ENCODE measurements around the gene PRR23C. TPM values are rescaled to one million over a fixed set of nuclear protein-coding genes. Genes with fewer than 3 reads are reported as not detected.

PRR23C gene
- total RNA-seq: not detected

GRCh38 chr3:139044366-139045210 lies at the start of gene PRR23C:
PRR23C (minus strand) TSS chr3:139044892; CDS start chr3:139044620, 272 bp downstream.
- H3K4me1 ChIP-seq: no peaks in the 10 kb centered on the region
- H3K27me3 ChIP-seq: no peaks in the 10 kb centered on the region
- H3K4me3 ChIP-seq: no peak within 1 kb of the TSS
- in situ Hi-C loops (cut with MboI; ENCODE audit: low pct_ligation_motif_present in 1 of 4, low pct_unique_long_range_greater_than_20kb in 1 of 4, low sequenced_read_pairs in 3 of 4) (no loop called here), intact Hi-C loops (cut with DNase I; ENCODE audit: low total_unique reads) (no loop called here)
- no peaks in the 10 kb centered on the region for H3K9me3 ChIP-seq
- TF ChIP-seq POLR2AphosphoS5 (IDR thresholded peaks at IDR 0.05) (no peak), POLR2A (IDR thresholded peaks at IDR 0.05) (no peak), EP300 (IDR thresholded peaks at IDR 0.05; ENCODE audit: low read depth) (no peak)
- TF ChIP-seq, protein P1, sequence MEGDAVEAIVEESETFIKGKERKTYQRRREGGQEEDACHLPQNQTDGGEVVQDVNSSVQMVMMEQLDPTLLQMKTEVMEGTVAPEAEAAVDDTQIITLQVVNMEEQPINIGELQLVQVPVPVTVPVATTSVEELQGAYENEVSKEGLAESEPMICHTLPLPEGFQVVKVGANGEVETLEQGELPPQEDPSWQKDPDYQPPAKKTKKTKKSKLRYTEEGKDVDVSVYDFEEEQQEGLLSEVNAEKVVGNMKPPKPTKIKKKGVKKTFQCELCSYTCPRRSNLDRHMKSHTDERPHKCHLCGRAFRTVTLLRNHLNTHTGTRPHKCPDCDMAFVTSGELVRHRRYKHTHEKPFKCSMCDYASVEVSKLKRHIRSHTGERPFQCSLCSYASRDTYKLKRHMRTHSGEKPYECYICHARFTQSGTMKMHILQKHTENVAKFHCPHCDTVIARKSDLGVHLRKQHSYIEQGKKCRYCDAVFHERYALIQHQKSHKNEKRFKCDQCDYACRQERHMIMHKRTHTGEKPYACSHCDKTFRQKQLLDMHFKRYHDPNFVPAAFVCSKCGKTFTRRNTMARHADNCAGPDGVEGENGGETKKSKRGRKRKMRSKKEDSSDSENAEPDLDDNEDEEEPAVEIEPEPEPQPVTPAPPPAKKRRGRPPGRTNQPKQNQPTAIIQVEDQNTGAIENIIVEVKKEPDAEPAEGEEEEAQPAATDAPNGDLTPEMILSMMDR (IDR thresholded peaks at IDR 0.05): no peak
- WGBS, 2 donors (ENCODE audit: low coverage in 1 of 2): 87 to 90% methylated on average over 4 to 73 of the region's 77 CpGs
- H3K27ac ChIP-seq: no peak within 1 kb of the TSS
- DNase-seq: no peak
- no peaks in the 10 kb centered on the region for H3K36me3 ChIP-seq

DNA sequence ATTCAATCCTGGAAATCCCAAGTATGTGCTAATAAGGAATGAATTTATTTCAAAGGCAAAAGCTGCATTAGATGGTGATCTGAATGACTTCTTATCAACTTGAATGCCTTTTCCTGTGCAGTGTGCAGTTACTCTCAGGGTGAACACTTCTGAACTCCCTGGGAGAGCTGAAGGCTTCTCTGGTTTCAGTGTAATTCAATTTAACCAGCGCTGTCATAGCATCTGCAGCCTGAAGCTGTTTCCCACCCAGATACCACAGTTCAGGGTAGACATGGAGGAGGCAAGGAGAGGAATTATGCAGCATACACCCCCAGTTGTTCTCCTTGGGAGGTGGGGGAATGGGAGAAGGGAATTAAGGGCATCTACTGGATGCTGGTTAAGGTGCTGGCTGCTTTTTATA lies 49.1 kb upstream of the PRR23C start:
- DNase-seq: no peak
- TF ChIP-seq POLR2A (IDR thresholded peaks at IDR 0.05) (no peak), EP300 (IDR thresholded peaks at IDR 0.05; ENCODE audit: low read depth) (no peak), POLR2AphosphoS5 (IDR thresholded peaks at IDR 0.05) (no peak)
- TF ChIP-seq, protein P1 (IDR thresholded peaks at IDR 0.05): no peak
- Histone ChIP-seq H3K9me3 (no peaks in the 10 kb centered on the region), H3K36me3 (no peaks in the 10 kb centered on the region), H3K4me3 (no peak overlapping the region), H3K27ac (no peak overlapping the region), H3K4me1 (no peaks in the 10 kb centered on the region), H3K27me3 (no peaks in the 10 kb centered on the region)
- WGBS, 2 donors (ENCODE audit: low coverage in 1 of 2): 100% methylated on average over 1 of the region's 1 CpG; no CpG with 5 or more reads in 1 of the 2 donors
- intact Hi-C loops (cut with DNase I; ENCODE audit: low total_unique reads): no loop called here
- in situ Hi-C loops (cut with MboI; ENCODE audit: low pct_ligation_motif_present in 1 of 4, low pct_unique_long_range_greater_than_20kb in 1 of 4, low sequenced_read_pairs in 3 of 4): no loop called here

GRCh38 chr3:139088462-139089324 lies 44.0 kb upstream of the PRR23C start:
- TF ChIP-seq POLR2AphosphoS5 (IDR thresholded peaks at IDR 0.05) (no peak), EP300 (IDR thresholded peaks at IDR 0.05; ENCODE audit: low read depth) (no peak), POLR2A (IDR thresholded peaks at IDR 0.05) (no peak)
- TF ChIP-seq, protein P1 (IDR thresholded peaks at IDR 0.05): no peak
- intact Hi-C loops (cut with DNase I; ENCODE audit: low total_unique reads): no loop called here
- H3K27ac ChIP-seq: no peak overlapping the region
- H3K4me1 ChIP-seq: no peaks in the 10 kb centered on the region
- WGBS, 2 donors (ENCODE audit: low coverage in 1 of 2): 83% methylated on average over 7 of the region's 8 CpGs; no CpG with 5 or more reads in 1 of the 2 donors
- no peaks in the 10 kb centered on the region for H3K27me3 ChIP-seq
- no peak overlapping the region for H3K4me3 ChIP-seq
- no peak for DNase-seq
- no peaks in the 10 kb centered on the region for H3K36me3 ChIP-seq
- in situ Hi-C loops (cut with MboI; ENCODE audit: low pct_ligation_motif_present in 1 of 4, low pct_unique_long_range_greater_than_20kb in 1 of 4, low sequenced_read_pairs in 3 of 4): no loop called here
- no peaks in the 10 kb centered on the region for H3K9me3 ChIP-seq

GRCh38 chr3:139087621-139088020 lies 42.9 kb upstream of the PRR23C start:
- Histone ChIP-seq H3K27ac (no peak overlapping the region), H3K9me3 (no peaks in the 10 kb centered on the region), H3K36me3 (no peaks in the 10 kb centered on the region), H3K27me3 (no peaks in the 10 kb centered on the region), H3K4me3 (no peak overlapping the region), H3K4me1 (no peaks in the 10 kb centered on the region)
- TF ChIP-seq POLR2A (IDR thresholded peaks at IDR 0.05): no peak
- no peak for TF ChIP-seq EP300 (IDR thresholded peaks at IDR 0.05; ENCODE audit: low read depth)
- TF ChIP-seq POLR2AphosphoS5 (IDR thresholded peaks at IDR 0.05): no peak
- WGBS, 2 donors (ENCODE audit: low coverage in 1 of 2): 59 to 72% methylated on average over 2 to 4 of the region's 4 CpGs
- in situ Hi-C loops (cut with MboI; ENCODE audit: low pct_ligation_motif_present in 1 of 4, low pct_unique_long_range_greater_than_20kb in 1 of 4, low sequenced_read_pairs in 3 of 4) (no loop called here), intact Hi-C loops (cut with DNase I; ENCODE audit: low total_unique reads) (no loop called here)
- no peak for DNase-seq
